A549 (cell line): ENCODE measurements around the gene EIF4G2.

ENCODE experiments used
- BCL3 ChIP-seq: fragments of >200 bp; sonication (Bioruptor Twin); formaldehyde crosslinking; IDR thresholded peaks from 3 replicates; pipeline ENCODE4 v1.6.1; 2016
- EP300 ChIP-seq, 2 experiments: fragments of >200 bp; sonication (Bioruptor Twin); formaldehyde crosslinking; IDR thresholded peaks; 2 replicates in 1 of 2; 3 replicates in 1 of 2; pipeline ENCODE4 v1.6.1; 2016 to 2017
- JUN ChIP-seq, 2 experiments: fragments of >200 bp; sonication (Bioruptor Twin); formaldehyde crosslinking; IDR thresholded peaks; 2 replicates in 1 of 2; 3 replicates in 1 of 2; pipeline ENCODE4 v1.6.1; 2016 to 2017
- MAZ ChIP-seq: fragments of 150-350 bp; IDR thresholded peaks from 2 replicates; pipeline ENCODE4 v1.6.1; 2014; ENCODE audit warnings: antibody characterized with exemption, low read depth, low read length, borderline replicate concordance
- MYC ChIP-seq: IDR thresholded peaks from 2 replicates; pipeline ENCODE4 v1.6.1; 2012; ENCODE audit warnings: mild to moderate bottlenecking, inconsistent platforms, low read length, improper control_type of control experiment, borderline replicate concordance
- NFE2L2 ChIP-seq: fragments of 150-350 bp; conservative IDR thresholded peaks from 2 replicates; pipeline ENCODE4 v1.6.1; 2014; ENCODE audit warnings: low read length
- POLR2A ChIP-seq: IDR thresholded peaks from 2 replicates; pipeline ENCODE4 v1.6.1; 2012; ENCODE audit warnings: mild to moderate bottlenecking, low read length
- POLR2AphosphoS2 ChIP-seq: conservative IDR thresholded peaks from 2 replicates; pipeline ENCODE4 v1.6.1; 2012; ENCODE audit warnings: low read length, improper control_type of control experiment, inconsistent platforms
- RAD21 ChIP-seq, 2 experiments: fragments of >200 bp in 1 of 2; sonication (Bioruptor Twin) in 1 of 2; formaldehyde crosslinking in 1 of 2; IDR thresholded peaks in 1 of 2; conservative IDR thresholded peaks in 1 of 2; 2 replicates in 1 of 2; 3 replicates in 1 of 2; pipeline ENCODE4 v1.6.1; 2012 to 2018; ENCODE audit warnings: inconsistent platforms in 1 of 2
- RFX5 ChIP-seq: fragments of 450-650 bp; IDR thresholded peaks from 2 replicates; pipeline ENCODE4 v1.7.1; 2014; ENCODE audit warnings: antibody characterized with exemption, mild to moderate bottlenecking, moderate library complexity
- TF ChIP-seq, protein P1 (sequence below): fragments of 200-600 bp; sonication (generic); IDR thresholded peaks from 2 replicates; pipeline ENCODE4 v1.6.1; 2016; ENCODE audit warnings: antibody characterized with exemption, mild to moderate bottlenecking, moderate library complexity
- TF ChIP-seq, protein P2 (sequence below): fragments of >200 bp; sonication (Bioruptor Twin); formaldehyde crosslinking; IDR thresholded peaks from 3 replicates; pipeline ENCODE4 v1.5.1; 2016

- TF ChIP-seq JUN (IDR thresholded peaks at IDR 0.05) = peak; percentile 83 to 92; a peak in 4 of 5 replicates
- TF ChIP-seq, protein P1, sequence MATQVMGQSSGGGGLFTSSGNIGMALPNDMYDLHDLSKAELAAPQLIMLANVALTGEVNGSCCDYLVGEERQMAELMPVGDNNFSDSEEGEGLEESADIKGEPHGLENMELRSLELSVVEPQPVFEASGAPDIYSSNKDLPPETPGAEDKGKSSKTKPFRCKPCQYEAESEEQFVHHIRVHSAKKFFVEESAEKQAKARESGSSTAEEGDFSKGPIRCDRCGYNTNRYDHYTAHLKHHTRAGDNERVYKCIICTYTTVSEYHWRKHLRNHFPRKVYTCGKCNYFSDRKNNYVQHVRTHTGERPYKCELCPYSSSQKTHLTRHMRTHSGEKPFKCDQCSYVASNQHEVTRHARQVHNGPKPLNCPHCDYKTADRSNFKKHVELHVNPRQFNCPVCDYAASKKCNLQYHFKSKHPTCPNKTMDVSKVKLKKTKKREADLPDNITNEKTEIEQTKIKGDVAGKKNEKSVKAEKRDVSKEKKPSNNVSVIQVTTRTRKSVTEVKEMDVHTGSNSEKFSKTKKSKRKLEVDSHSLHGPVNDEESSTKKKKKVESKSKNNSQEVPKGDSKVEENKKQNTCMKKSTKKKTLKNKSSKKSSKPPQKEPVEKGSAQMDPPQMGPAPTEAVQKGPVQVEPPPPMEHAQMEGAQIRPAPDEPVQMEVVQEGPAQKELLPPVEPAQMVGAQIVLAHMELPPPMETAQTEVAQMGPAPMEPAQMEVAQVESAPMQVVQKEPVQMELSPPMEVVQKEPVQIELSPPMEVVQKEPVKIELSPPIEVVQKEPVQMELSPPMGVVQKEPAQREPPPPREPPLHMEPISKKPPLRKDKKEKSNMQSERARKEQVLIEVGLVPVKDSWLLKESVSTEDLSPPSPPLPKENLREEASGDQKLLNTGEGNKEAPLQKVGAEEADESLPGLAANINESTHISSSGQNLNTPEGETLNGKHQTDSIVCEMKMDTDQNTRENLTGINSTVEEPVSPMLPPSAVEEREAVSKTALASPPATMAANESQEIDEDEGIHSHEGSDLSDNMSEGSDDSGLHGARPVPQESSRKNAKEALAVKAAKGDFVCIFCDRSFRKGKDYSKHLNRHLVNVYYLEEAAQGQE = no peak; the same call in 1 of the 2 replicates
- peak; percentile 90 for TF ChIP-seq BCL3
- TF ChIP-seq, protein P2, sequence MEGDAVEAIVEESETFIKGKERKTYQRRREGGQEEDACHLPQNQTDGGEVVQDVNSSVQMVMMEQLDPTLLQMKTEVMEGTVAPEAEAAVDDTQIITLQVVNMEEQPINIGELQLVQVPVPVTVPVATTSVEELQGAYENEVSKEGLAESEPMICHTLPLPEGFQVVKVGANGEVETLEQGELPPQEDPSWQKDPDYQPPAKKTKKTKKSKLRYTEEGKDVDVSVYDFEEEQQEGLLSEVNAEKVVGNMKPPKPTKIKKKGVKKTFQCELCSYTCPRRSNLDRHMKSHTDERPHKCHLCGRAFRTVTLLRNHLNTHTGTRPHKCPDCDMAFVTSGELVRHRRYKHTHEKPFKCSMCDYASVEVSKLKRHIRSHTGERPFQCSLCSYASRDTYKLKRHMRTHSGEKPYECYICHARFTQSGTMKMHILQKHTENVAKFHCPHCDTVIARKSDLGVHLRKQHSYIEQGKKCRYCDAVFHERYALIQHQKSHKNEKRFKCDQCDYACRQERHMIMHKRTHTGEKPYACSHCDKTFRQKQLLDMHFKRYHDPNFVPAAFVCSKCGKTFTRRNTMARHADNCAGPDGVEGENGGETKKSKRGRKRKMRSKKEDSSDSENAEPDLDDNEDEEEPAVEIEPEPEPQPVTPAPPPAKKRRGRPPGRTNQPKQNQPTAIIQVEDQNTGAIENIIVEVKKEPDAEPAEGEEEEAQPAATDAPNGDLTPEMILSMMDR = no peak
- TF ChIP-seq POLR2A = peak; percentile 76
- TF ChIP-seq MAZ = no peak
- TF ChIP-seq EP300 (IDR thresholded peaks at IDR 0.05) = no peak
- no peak for TF ChIP-seq POLR2AphosphoS2
- TF ChIP-seq RAD21 (conservative IDR thresholded peaks at IDR 0.05 in 1 of 2, IDR thresholded peaks at IDR 0.05 in 1 of 2) = peak; percentile 12; a peak in 1 of 5 replicates
- TF ChIP-seq MYC = no peak; the same call in 1 of the 2 replicates
- no peak for TF ChIP-seq NFE2L2
- TF ChIP-seq RFX5 = no peak; the same call in 1 of the 2 replicates
Observed at GRCh38 chr11:10857709-10858438, 49.1 kb upstream of the EIF4G2 start, which contains the start of gene ZBED5.
